Measurements from ENCODE around the gene DOCK2. TPM values are rescaled to one million over a fixed set of nuclear protein-coding genes. Genes with fewer than 3 reads are reported as not detected.

DOCK2 gene
- total and polyA plus RNA-seq, 2 donors (not counting 1 experiment from before 2014, with no cell fraction given), result 112 to 330 TPM

DNA sequence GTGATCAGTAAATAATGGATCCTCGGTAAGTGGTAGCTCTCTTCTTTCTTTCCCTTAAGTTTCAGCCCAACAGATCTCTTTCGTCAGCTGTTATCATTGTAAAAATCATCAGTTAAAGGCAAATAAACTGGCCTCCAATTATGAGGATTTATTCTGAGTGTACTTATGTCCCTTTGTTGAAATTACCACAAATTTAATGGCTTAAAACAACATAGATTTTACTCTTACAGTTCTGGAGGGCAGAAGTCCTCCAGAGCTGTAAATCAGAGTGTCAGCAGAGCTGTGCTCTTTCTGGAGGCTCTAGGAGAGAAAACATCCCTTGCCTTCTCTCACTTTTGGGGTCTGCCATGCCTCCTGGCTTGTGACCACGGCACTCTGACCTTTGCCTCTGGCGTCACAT lies 238.7 kb downstream of the DOCK2 start:
- Mint-ChIP-seq H3K9me3 (ENCODE audit: insufficient read depth) (no peaks in the 10 kb centered on the region), H3K4me3 (no peak overlapping the region), H3K27ac (no peak overlapping the region), H3K4me1 (peaks cover 20% of the 10 kb centered on the region), H3K27me3 (no peaks in the 10 kb centered on the region)
- ChIA-PET CTCF (no interaction called here), POLR2A (no interaction called here)
- intact Hi-C loops (cut with micrococcal nuclease), result no loop called here
- H3K9me3 ChIP-seq (ENCODE audit: control extremely low read depth in 1 of 3, control insufficient read depth in 2 of 3, insufficient read depth in 1 of 3, low read length in 2 of 3), result no peaks in the 10 kb centered on the region
- H3K4me3 ChIP-seq (ENCODE audit: control extremely low read depth in 1 of 5, extremely low read depth in 1 of 5, insufficient read depth in 1 of 5, low read depth in 2 of 5, low read length in 4 of 5), result no peak overlapping the region
- TF ChIP-seq, protein P1, sequence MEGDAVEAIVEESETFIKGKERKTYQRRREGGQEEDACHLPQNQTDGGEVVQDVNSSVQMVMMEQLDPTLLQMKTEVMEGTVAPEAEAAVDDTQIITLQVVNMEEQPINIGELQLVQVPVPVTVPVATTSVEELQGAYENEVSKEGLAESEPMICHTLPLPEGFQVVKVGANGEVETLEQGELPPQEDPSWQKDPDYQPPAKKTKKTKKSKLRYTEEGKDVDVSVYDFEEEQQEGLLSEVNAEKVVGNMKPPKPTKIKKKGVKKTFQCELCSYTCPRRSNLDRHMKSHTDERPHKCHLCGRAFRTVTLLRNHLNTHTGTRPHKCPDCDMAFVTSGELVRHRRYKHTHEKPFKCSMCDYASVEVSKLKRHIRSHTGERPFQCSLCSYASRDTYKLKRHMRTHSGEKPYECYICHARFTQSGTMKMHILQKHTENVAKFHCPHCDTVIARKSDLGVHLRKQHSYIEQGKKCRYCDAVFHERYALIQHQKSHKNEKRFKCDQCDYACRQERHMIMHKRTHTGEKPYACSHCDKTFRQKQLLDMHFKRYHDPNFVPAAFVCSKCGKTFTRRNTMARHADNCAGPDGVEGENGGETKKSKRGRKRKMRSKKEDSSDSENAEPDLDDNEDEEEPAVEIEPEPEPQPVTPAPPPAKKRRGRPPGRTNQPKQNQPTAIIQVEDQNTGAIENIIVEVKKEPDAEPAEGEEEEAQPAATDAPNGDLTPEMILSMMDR (IDR thresholded peaks at IDR 0.05), result no peak
- peaks cover 6% of the 10 kb centered on the region for H3K79me2 ChIP-seq (ENCODE audit: control insufficient read depth, insufficient read depth, low read length)
- H2AFZ ChIP-seq (ENCODE audit: insufficient read depth, low read depth, low read length, poor library complexity, severe bottlenecking), result no peak overlapping the region
- no peak overlapping the region for H3K9ac ChIP-seq (ENCODE audit: low read length)
- ATAC-seq (ENCODE audit: low read depth) (no peak), DNase-seq (no peak)
- no peak overlapping the region for H3K4me2 ChIP-seq (replicated peaks; ENCODE audit: low read depth, low read length, poor library complexity, severe bottlenecking)
- H3K27me3 ChIP-seq (replicated peaks in 1 of 4; ENCODE audit: control extremely low read depth in 1 of 4, control insufficient read depth in 3 of 4, insufficient read depth in 4 of 4, low read length in 3 of 4), result no peaks in the 10 kb centered on the region
- H3K27ac ChIP-seq (ENCODE audit: low read length in 2 of 2), result no peak overlapping the region
- H3K36me3 ChIP-seq (replicated peaks in 1 of 2; ENCODE audit: control extremely low read depth in 1 of 2, control insufficient read depth in 1 of 2, extremely low read depth in 1 of 2, insufficient read depth in 2 of 2, low read length in 1 of 2), result peaks cover 10 to 16% of the 10 kb centered on the region in 2 experiments
- WGBS (ENCODE audit: insufficient coverage), result 89% methylated on average over 2 of the region's 4 CpGs
- peaks cover 5% of the 10 kb centered on the region for H4K20me1 ChIP-seq (ENCODE audit: control insufficient read depth, insufficient read depth, low read length, poor library complexity, severe bottlenecking)
- peaks cover 0 to 16% of the 10 kb centered on the region in 2 donors for H3K4me1 ChIP-seq (ENCODE audit: control insufficient read depth in 2 of 2, insufficient read depth in 2 of 2, low read length in 2 of 2)

GRCh38 chr5:169876386-169876785 lies 239.3 kb downstream of the DOCK2 start:
- Mint-ChIP-seq H3K27ac (no peak overlapping the region), H3K27me3 (no peaks in the 10 kb centered on the region), H3K4me3 (no peak overlapping the region), H3K4me1 (peaks cover 25% of the 10 kb centered on the region), H3K9me3 (ENCODE audit: insufficient read depth) (no peaks in the 10 kb centered on the region)
- Histone ChIP-seq H2AFZ (ENCODE audit: insufficient read depth, low read depth, low read length, poor library complexity, severe bottlenecking) (no peak overlapping the region), H4K20me1 (ENCODE audit: control insufficient read depth, insufficient read depth, low read length, poor library complexity, severe bottlenecking) (peaks cover 4% of the 10 kb centered on the region), H3K9me3 (ENCODE audit: control extremely low read depth in 1 of 3, control insufficient read depth in 2 of 3, insufficient read depth in 1 of 3, low read length in 2 of 3) (no peaks in the 10 kb centered on the region), H3K36me3 (replicated peaks in 1 of 2; ENCODE audit: control extremely low read depth in 1 of 2, control insufficient read depth in 1 of 2, extremely low read depth in 1 of 2, insufficient read depth in 2 of 2, low read length in 1 of 2) (peaks cover 10 to 14% of the 10 kb centered on the region in 2 experiments), H3K9ac (ENCODE audit: low read length) (no peak overlapping the region), H3K4me1 (ENCODE audit: control insufficient read depth in 2 of 2, insufficient read depth in 2 of 2, low read length in 2 of 2) (peaks cover 0 to 19% of the 10 kb centered on the region in 2 donors), H3K4me3 (ENCODE audit: control extremely low read depth in 1 of 5, extremely low read depth in 1 of 5, insufficient read depth in 1 of 5, low read depth in 2 of 5, low read length in 4 of 5) (no peak overlapping the region), H3K27me3 (replicated peaks in 1 of 4; ENCODE audit: control extremely low read depth in 1 of 4, control insufficient read depth in 3 of 4, insufficient read depth in 4 of 4, low read length in 3 of 4) (no peaks in the 10 kb centered on the region), H3K79me2 (ENCODE audit: control insufficient read depth, insufficient read depth, low read length) (peaks cover 8% of the 10 kb centered on the region), H3K4me2 (replicated peaks; ENCODE audit: low read depth, low read length, poor library complexity, severe bottlenecking) (no peak overlapping the region), H3K27ac (ENCODE audit: low read length in 2 of 2) (no peak overlapping the region)
- TF ChIP-seq EZH2 (IDR thresholded peaks at IDR 0.05; ENCODE audit: borderline replicate concordance, insufficient read depth, low read depth, low read length, poor library complexity, severe bottlenecking), result no peak
- TF ChIP-seq, protein P1 (IDR thresholded peaks at IDR 0.05), result no peak
- no peak for DNase-seq
- ChIA-PET POLR2A (no interaction called here), CTCF (no interaction called here)
- WGBS (ENCODE audit: insufficient coverage), result no CpG with 5 or more reads among the region's 1 CpG
- intact Hi-C loops (cut with micrococcal nuclease), result no loop called here
- ATAC-seq (ENCODE audit: low read depth), result no peak
